ENCODE data around the gene CHAC1. TPM values are rescaled to one million over a fixed set of nuclear protein-coding genes. Genes with fewer than 3 reads are reported as not detected.

Gene CHAC1
- total and polyA plus RNA-seq, 2 of the 13 experiments (the other 11 are each of a cell fraction or from before 2014, with no cell fraction given) = 0.44 TPM; not detected in 1

DNA sequence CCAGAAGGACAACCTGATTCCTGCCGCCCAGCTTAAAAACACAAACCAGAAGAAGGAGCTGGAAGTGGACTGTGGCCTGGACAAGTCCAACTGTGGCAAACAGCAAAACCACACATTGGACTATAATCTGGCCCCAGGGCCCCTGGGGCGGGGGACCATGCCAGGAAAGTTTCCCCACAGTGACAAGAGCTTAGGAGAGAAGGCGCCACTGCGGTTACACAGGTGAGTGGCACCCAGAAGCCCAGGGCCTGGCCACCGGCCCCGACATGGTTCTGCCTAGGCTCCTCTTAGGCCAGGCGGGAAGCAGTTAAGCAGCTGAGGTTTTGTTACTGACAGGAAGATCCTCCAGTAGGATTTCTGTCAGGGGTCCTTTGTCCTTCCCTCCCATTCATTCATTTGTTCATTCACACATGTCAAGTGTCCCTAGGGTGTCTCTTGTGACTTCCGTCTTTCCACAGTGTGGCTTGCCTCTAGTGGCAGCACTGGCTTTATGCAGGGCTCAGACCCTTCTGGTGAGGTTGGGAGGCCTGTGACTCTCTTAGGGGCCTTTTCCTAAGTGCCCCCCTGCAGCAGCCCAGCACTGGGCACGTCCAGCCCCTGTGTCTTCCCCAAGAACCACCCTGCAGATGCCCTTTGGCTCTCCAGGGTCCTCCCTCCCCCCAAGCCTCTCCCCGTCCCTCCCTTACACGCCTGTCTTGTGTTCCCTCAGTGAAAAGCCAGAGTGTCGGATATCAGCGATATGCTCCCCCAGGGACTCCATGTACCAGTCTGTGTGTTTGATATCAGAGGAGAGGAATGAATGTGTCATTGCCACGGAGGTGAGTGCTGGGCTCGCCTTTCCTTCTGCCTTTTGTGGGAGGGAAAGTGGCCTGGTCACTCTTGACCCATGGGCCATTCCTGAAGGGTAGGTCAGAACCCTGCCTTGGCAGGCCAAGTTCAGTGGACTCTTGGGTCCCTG, 16.3 kb upstream of the CHAC1 start (continued):
- TF ChIP-seq, protein P1, sequence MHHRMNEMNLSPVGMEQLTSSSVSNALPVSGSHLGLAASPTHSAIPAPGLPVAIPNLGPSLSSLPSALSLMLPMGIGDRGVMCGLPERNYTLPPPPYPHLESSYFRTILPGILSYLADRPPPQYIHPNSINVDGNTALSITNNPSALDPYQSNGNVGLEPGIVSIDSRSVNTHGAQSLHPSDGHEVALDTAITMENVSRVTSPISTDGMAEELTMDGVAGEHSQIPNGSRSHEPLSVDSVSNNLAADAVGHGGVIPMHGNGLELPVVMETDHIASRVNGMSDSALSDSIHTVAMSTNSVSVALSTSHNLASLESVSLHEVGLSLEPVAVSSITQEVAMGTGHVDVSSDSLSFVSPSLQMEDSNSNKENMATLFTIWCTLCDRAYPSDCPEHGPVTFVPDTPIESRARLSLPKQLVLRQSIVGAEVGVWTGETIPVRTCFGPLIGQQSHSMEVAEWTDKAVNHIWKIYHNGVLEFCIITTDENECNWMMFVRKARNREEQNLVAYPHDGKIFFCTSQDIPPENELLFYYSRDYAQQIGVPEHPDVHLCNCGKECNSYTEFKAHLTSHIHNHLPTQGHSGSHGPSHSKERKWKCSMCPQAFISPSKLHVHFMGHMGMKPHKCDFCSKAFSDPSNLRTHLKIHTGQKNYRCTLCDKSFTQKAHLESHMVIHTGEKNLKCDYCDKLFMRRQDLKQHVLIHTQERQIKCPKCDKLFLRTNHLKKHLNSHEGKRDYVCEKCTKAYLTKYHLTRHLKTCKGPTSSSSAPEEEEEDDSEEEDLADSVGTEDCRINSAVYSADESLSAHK (CRISPR knock-in tag; IDR thresholded peaks at IDR 0.05; ENCODE audit: borderline replicate concordance) = no peak
- TF ChIP-seq ZKSCAN5 (CRISPR knock-in tag; IDR thresholded peaks at IDR 0.05) (0 out of 2 replicates have a peak, but pooled peaks have one; percentile 49), GATAD2A (CRISPR knock-in tag; IDR thresholded peaks at IDR 0.05) (0 out of 2 replicates have a peak, but pooled peaks have one; percentile 15), ZFP90 (CRISPR knock-in tag; IDR thresholded peaks at IDR 0.05; ENCODE audit: borderline replicate concordance) (no peak), ZNF557 (CRISPR knock-in tag; IDR thresholded peaks at IDR 0.05) (no peak), ZKSCAN1 (IDR thresholded peaks at IDR 0.05; ENCODE audit: low read length) (no peak), ZNF160 (CRISPR knock-in tag; IDR thresholded peaks at IDR 0.05) (no peak), YY1 (IDR thresholded peaks at IDR 0.05; ENCODE audit: insufficient read depth, insufficient replicate concordance, low read depth, low read length) (no peak), EED (CRISPR knock-in tag; IDR thresholded peaks at IDR 0.05) (0 out of 2 replicates have a peak, but pooled peaks have one; percentile 32), ZFP62 (CRISPR knock-in tag; IDR thresholded peaks at IDR 0.05) (no peak), ZNF232 (CRISPR knock-in tag; IDR thresholded peaks at IDR 0.05; ENCODE audit: borderline replicate concordance) (no peak), SIN3A (IDR thresholded peaks at IDR 0.05; ENCODE audit: borderline replicate concordance, low read depth, low read length) (no peak), MEF2D (CRISPR knock-in tag; IDR thresholded peaks at IDR 0.05) (no peak), ZNF746 (CRISPR knock-in tag; IDR thresholded peaks at IDR 0.05) (0 out of 2 replicates have a peak, but pooled peaks have one; percentile 28), PITX1 (CRISPR knock-in tag; IDR thresholded peaks at IDR 0.05) (peak; percentile 59; the same call in 1 of the 2 replicates), ZNF282 (IDR thresholded peaks at IDR 0.05; ENCODE audit: partially characterized antibody) (no peak), ZBTB8A (CRISPR knock-in tag; IDR thresholded peaks at IDR 0.05; ENCODE audit: borderline replicate concordance, low read depth) (no peak)
- TF ChIP-seq, protein P2, sequence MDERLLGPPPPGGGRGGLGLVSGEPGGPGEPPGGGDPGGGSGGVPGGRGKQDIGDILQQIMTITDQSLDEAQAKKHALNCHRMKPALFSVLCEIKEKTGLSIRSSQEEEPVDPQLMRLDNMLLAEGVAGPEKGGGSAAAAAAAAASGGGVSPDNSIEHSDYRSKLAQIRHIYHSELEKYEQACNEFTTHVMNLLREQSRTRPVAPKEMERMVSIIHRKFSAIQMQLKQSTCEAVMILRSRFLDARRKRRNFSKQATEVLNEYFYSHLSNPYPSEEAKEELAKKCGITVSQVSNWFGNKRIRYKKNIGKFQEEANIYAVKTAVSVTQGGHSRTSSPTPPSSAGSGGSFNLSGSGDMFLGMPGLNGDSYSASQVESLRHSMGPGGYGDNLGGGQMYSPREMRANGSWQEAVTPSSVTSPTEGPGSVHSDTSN (CRISPR knock-in tag; IDR thresholded peaks at IDR 0.05) = peak; percentile 53; the same call in 1 of the 2 replicates
- TF ChIP-seq, protein P3, sequence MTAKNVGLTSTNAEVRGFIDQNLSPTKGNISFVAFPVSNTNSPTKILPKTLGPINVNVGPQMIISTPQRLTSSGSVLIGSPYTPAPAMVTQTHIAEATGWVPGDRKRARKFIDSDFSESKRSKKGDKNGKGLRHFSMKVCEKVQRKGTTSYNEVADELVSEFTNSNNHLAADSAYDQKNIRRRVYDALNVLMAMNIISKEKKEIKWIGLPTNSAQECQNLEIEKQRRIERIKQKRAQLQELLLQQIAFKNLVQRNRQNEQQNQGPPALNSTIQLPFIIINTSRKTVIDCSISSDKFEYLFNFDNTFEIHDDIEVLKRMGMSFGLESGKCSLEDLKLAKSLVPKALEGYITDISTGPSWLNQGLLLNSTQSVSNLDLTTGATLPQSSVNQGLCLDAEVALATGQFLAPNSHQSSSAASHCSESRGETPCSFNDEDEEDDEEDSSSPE (CRISPR knock-in tag; IDR thresholded peaks at IDR 0.05) = no peak
- TF ChIP-seq, protein P4, sequence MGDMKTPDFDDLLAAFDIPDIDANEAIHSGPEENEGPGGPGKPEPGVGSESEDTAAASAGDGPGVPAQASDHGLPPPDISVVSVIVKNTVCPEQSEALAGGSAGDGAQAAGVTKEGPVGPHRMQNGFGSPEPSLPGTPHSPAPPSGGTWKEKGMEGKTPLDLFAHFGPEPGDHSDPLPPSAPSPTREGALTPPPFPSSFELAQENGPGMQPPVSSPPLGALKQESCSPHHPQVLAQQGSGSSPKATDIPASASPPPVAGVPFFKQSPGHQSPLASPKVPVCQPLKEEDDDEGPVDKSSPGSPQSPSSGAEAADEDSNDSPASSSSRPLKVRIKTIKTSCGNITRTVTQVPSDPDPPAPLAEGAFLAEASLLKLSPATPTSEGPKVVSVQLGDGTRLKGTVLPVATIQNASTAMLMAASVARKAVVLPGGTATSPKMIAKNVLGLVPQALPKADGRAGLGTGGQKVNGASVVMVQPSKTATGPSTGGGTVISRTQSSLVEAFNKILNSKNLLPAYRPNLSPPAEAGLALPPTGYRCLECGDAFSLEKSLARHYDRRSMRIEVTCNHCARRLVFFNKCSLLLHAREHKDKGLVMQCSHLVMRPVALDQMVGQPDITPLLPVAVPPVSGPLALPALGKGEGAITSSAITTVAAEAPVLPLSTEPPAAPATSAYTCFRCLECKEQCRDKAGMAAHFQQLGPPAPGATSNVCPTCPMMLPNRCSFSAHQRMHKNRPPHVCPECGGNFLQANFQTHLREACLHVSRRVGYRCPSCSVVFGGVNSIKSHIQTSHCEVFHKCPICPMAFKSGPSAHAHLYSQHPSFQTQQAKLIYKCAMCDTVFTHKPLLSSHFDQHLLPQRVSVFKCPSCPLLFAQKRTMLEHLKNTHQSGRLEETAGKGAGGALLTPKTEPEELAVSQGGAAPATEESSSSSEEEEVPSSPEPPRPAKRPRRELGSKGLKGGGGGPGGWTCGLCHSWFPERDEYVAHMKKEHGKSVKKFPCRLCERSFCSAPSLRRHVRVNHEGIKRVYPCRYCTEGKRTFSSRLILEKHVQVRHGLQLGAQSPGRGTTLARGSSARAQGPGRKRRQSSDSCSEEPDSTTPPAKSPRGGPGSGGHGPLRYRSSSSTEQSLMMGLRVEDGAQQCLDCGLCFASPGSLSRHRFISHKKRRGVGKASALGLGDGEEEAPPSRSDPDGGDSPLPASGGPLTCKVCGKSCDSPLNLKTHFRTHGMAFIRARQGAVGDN (CRISPR knock-in tag; IDR thresholded peaks at IDR 0.05) = peak; percentile 79
